ENCODE measurements around the gene AMIGO3. TPM values are rescaled to one million over a fixed set of nuclear protein-coding genes. Genes with fewer than 3 reads are reported as not detected.

AMIGO3 gene
- total and polyA plus RNA-seq, 2 of the 8 experiments (the other 6 are each of a cell fraction or from before 2014, with no cell fraction given) = 1.6 to 8.8 TPM

- TF ChIP-seq BACH1 (IDR thresholded peaks at IDR 0.05; ENCODE audit: low read length) (no peak), SIX5 (IDR thresholded peaks at IDR 0.05; ENCODE audit: low read depth, low read length) (no peak), ASH2L (IDR thresholded peaks at IDR 0.05; ENCODE audit: low read length) (no peak), POLR2AphosphoS5 (IDR thresholded peaks at IDR 0.05; ENCODE audit: low read depth, low read length) (peak; percentile 32; the same call in 1 of the 2 replicates), SAP30 (IDR thresholded peaks at IDR 0.05; ENCODE audit: insufficient read depth, insufficient replicate concordance, low read length) (peak; percentile 91)
These were observed 3.8 kb upstream of the AMIGO3 start (continued) for GRCh38 chr3:49723296-49723627.
